Measurements from ENCODE around the gene EXOSC2.
A peak's percentile ranks its signal among the peaks of the same experiment; 100 is the strongest.

Gene EXOSC2

GRCh38 chr9:130660683-130661450, 32.7 kb upstream of the EXOSC2 start:
- peak; percentile 67 for DNase-seq (ENCODE audit: low spot score)
- no peak for TF ChIP-seq CTCF (IDR thresholded peaks at IDR 0.05; ENCODE audit: extremely low read depth, missing control alignments)

- DNase-seq (ENCODE audit: low spot score) = no peak
- no peak for TF ChIP-seq CTCF (IDR thresholded peaks at IDR 0.05; ENCODE audit: extremely low read depth, missing control alignments)
Measured at GRCh38 chr9:130661451-130662098, 32.0 kb upstream of the EXOSC2 start.

GRCh38 chr9:130662099-130662969, 31.2 kb upstream of the EXOSC2 start:
- no peak for TF ChIP-seq CTCF (IDR thresholded peaks at IDR 0.05; ENCODE audit: extremely low read depth, missing control alignments)
- no peak for DNase-seq (ENCODE audit: low spot score)

GRCh38 chr9:130662970-130663257, 30.7 kb upstream of the EXOSC2 start:
- no peak for DNase-seq (ENCODE audit: low spot score)
- TF ChIP-seq CTCF (IDR thresholded peaks at IDR 0.05; ENCODE audit: extremely low read depth, missing control alignments) = no peak

- TF ChIP-seq CTCF (IDR thresholded peaks at IDR 0.05; ENCODE audit: extremely low read depth, missing control alignments) = no peak
- peak; percentile 58 for DNase-seq (ENCODE audit: low spot score)
Measured at GRCh38 chr9:130663258-130663976, 30.2 kb upstream of the EXOSC2 start.

GRCh38 chr9:130663977-130664250, 29.7 kb upstream of the EXOSC2 start:
- DNase-seq (ENCODE audit: low spot score) = no peak
- TF ChIP-seq CTCF (IDR thresholded peaks at IDR 0.05; ENCODE audit: extremely low read depth, missing control alignments) = no peak

Data from GM20000 (cell line).